Measurements from ENCODE around the gene DNAH7. TPM values are rescaled to one million over a fixed set of nuclear protein-coding genes. Genes with fewer than 3 reads are reported as not detected.

The DNAH7 gene
- total and polyA plus RNA-seq, 2 experiments from 2014 or later, result 0.35 to 1.1 TPM

GRCh38 chr2:195815083-195815482, 253.6 kb downstream of the DNAH7 start (continued):
- TF ChIP-seq ZNF462 (CRISPR knock-in tag; IDR thresholded peaks at IDR 0.05) (no peak), ZNF331 (CRISPR knock-in tag; IDR thresholded peaks at IDR 0.05; ENCODE audit: low read depth) (no peak)

GRCh38 chr2:195813421-195813820, 255.2 kb downstream of the DNAH7 start:
- Histone ChIP-seq H3K36me3 (ENCODE audit: insufficient read depth) (no peaks in the 10 kb centered on the region), H3F3A (replicated peaks; ENCODE audit: low read depth) (no peaks in the 10 kb centered on the region), H3K4me3 (no peak overlapping the region), H3K9me2 (ENCODE audit: insufficient read depth) (no peaks in the 10 kb centered on the region), H3K4me1 (ENCODE audit: insufficient read depth) (peaks cover 21% of the 10 kb centered on the region), H3K79me2 (replicated peaks; ENCODE audit: insufficient read depth) (no peaks in the 10 kb centered on the region), H2AFZ (no peak overlapping the region), H3K27ac (ENCODE audit: low read depth) (no peak overlapping the region), H4K20me1 (replicated peaks; ENCODE audit: insufficient read depth) (no peaks in the 10 kb centered on the region), H3K4me2 (no peak overlapping the region), H3K27me3 (ENCODE audit: insufficient read depth) (no peaks in the 10 kb centered on the region)
- no peak overlapping the region for H3K27ac Mint-ChIP-seq
- DNase-seq (ENCODE audit: low spot score) (no peak), ATAC-seq (no peak)
- H3K36me3 Mint-ChIP-seq (ENCODE audit: low read depth), result no peaks in the 10 kb centered on the region
- peaks cover 22% of the 10 kb centered on the region for H3K4me1 Mint-ChIP-seq
- TF ChIP-seq ZNF114 (CRISPR knock-in tag; IDR thresholded peaks at IDR 0.05) (no peak), CTCF (conservative IDR thresholded peaks at IDR 0.05; ENCODE audit: low read depth in 2 of 2) (no peak), ZNF331 (CRISPR knock-in tag; IDR thresholded peaks at IDR 0.05; ENCODE audit: low read depth) (no peak), STAT1 (IDR thresholded peaks at IDR 0.05; ENCODE audit: unreplicated experiment) (no peak), POLR2AphosphoS5 (IDR thresholded peaks at IDR 0.05; ENCODE audit: low read depth) (no peak)
- H3K9me3 Mint-ChIP-seq, result no peaks in the 10 kb centered on the region; the same call in 2 of the 3 replicates
- no peak overlapping the region for H3K4me3 Mint-ChIP-seq
- H3K27me3 Mint-ChIP-seq (ENCODE audit: insufficient read depth, low read depth, poor library complexity), result no peaks in the 10 kb centered on the region
